Suppressor macrophage (primary cell): ENCODE measurements around the gene SEMA3G.

Experiments used
- DNase-seq, 4 experiments: peaks; one replicate each; pipeline ENCODE4 v3.0.0-alpha.2; 2020 to 2022

SEMA3G gene

DNA sequence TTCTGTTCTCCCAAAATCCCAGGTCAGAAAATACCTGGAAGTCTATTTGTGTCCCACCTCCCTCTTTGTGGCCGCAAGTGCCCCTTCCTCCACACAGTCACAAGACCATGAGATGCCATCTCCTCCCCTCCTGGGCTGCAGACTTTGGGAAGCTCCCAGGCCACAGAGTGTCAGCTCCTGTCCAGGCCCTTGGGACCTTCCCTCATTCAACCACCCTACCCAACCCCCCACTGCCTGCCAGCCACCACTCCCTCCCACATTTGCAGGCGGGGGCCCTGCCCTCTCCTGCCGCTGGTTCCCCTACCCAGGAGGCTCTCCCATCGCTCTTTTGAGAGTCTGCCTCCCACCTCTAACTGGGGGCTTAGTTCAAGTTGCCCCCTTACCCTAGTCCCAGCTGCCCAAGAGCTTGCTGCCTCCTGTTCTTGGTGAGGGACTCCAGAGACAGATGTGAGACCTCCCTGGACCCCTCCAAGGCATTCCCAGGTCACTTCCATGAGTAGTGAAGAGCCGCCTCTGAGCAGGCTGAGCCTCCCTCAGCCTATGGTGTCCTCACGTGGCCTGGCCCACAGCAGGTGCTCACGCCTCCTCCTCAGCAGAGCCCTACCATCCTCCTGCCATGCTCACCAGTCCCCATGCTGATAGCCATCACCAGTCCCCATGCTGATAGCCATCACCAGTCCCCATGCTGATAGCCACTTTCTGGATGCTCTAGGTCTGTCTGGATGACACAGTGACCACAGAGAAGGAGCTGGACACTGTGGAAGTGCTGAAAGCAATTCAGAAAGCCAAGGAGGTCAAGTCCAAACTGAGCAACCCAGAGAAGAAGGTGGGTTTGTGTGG is 34.4 kb upstream of the SEMA3G start:
- DNase-seq, result no peak

DNA sequence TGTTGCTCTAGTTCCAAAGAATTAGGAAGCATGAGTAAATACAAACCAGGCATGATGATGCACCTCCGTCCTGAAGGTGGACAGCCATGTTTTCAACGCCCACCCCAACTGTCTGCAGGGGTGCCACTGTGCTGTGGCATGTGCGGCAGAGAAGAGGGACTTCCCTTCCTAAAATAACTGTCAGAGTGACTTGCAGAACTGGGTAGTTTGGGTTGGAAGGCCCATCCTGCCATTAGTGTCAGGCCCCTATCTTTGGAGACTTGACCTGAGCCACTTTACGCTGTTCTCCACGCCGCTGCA is 32.8 kb upstream of the SEMA3G start:
- peak in 3 of 4 experiments; percentile 52 to 57 (median 53) for DNase-seq

DNA sequence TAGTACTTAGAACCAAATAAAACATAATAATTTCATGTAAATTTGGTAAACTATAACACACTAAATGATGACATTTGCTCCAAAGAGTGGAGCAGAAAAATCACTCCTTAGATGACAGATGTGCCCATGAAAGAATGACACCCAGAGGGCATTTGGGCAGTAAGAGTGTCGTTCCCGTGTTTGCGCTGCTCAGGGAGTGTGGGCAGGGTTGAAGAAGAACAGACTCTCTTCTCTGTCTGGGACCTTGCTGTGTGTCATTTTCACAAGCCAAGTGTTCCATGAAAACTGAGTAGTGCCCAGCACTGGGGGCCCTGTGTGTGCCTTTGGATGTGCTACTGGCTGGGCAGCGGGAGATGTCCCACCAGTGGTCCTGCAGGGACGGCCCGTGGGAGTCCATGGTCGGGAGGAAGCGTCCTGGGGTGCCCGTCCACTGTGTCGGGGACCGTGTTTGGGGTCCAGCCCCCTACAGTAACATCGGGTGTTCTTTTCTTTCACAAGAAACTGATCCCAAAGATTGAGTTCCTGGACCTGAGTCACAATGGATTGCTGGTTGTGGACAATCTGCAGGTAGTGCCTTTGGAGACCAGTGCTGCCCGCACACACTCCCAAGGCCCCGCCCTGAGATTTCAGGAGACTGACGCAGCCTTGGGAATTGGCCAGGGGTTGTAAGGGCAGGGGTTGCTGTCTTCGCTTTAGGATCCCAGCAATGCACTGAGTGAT is 32.3 kb upstream of the SEMA3G start:
- DNase-seq, result no peak

DNA sequence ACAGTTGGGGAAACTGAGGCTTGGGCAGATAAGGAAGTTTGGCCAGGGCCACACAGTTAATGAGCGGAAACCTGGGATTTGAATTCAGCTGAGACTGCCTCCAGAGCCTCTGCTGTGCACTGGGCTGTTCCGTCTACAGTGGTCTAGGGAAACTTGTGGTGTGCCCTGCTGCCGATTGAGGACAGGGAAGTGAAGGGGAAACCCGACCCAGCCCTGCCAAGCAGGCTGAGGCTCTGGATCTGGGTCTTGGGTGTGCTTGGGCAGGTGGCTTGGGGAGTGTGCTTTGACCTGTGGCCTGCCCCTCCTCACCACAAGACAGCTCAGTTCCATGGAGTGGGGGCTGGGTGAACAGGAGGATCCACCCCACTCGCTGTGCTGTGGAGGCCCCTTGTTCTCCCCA is 28.1 kb upstream of the SEMA3G start:
- peak; percentile 39 to 68 (median 62) for DNase-seq

DNA sequence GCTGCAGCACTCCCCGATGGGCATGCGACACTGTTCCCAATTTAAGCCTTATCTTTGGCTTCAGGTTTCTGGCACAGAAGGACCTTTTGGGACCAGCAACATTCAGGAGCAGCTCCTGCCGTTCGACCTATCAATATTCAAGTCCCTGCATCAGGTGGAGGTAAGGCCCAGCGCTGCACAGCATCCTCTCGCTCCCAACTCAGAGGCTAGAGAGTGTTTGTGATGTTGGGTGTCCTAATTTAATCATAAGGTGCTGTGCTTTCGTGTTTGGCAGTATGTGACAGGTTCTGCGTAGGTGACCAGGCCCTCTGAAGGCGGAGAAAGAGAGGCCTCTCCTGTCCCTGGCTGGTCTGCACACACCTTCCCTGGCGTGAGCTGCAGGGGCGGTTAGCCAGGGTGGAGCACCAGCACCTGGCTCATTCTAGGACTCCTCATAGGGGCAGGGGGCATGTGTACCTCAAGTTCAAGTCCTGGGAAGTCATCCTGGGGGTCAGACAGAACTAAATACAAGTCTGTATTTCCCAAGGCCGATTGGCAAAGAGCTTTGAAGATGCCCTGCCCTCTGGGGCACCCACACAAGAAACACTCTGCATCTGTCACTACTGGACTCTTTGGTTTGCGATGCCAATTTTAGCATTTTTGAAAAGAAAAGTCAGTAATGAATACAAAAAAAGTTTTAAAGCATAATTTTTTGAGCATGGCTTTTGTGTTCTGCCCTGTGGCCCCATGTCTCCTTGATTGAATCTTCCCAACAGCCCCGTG is 27.5 kb upstream of the SEMA3G start:
- peak; percentile 44 to 77 (median 70) for DNase-seq

DNA sequence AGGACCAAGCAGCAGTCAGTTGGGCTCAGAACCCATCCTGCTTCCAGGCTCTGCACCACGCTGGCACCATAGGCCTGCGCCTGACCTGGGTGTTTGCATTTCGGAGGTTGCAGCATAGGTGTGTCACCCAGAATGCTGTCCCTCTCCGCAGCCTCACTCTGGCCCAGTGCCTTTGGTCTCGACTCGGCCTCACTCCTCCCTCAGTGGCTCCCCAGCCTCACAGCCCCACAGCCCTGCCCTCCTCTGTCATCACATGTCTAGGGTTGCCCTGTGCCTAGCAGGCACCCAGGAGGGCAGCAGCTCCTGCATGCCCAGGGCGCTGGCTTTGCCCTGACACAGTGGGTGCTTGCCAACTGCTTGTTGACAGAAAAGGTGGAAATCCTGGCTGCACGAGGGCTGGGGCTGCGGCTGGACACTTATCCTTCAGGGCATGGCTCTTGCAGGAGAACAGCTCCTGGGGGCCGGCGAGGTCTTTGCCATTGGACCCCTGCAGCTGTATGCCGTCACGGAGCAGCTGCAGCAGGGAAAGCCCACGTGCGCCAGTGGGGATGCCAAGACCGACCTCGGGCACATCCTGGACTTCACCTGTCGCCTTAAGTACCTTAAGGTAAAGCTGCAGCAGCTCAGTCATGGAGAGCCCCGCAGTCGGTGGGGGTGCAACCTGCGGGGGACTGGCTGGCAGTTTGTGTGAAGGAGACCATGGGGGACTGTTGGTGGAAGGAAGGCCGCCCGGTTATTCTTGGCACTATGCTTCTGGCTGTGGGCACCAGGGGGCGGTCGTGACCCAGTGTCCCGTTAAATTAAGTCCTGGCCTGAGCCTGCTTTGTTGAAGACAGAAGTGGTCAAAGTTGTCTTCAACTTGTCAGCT is 26.7 kb upstream of the SEMA3G start:
- DNase-seq, result peak; percentile 89 to 93 (median 92)

DNA sequence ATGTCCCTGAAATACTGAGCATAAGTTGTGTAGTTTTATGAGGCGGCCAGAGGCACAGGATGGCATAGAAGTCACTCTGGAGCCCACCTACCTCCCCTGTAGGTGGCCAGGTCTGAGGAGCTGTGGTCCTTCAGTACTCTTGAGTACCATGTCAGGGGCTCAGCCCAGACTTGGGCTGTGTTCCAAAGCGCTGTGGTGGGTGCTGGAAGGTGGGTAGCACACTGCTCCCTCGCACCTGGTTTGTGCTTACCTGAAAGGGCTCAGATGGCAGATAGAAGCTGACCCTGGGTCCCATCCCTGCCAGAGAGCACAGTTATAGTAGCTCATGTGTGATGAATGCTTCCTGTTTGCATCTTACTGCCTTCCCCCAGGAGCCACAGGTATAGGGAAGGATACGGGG is 26.0 kb upstream of the SEMA3G start:
- no peak for DNase-seq

DNA sequence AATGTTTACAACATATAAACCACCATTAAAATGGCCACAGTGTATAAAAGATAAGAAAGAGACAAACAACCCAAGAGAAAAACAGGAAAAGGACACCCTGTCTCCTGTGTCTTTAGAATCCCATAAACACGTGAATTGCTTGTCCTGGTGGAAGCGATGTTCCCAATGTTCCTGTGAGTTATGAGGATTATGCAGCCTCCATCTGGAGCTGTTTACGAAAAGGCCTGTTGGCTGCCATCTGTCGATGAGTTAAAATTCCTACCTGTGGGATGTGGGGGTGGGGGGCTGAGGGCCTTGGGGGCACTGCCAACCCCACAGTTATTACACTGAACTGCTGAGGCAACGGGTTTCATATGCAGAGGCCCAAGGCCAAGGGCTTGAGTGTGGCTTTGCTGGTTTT is 24.1 kb upstream of the SEMA3G start:
- DNase-seq, result no peak

DNA sequence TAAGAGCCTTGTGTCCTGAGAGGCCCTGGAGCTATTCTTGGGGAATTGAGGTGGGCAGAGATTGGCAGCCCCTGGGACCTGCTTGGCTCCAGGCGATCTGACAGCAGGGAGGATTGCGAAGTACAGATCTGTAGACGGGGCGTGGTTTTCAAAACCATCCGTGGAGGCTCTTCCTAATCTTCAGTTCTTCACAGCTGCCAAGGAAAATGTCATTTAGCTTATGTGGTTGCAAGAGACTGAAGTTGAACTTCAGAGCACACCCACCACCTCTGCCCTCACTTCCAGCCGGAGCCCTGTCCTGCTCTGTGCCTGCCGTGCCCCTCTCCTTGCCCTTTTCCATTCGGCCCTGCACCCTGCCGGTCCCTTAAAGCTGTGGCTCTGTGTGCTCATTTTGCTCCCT is 23.4 kb upstream of the SEMA3G start:
- DNase-seq, result peak; percentile 24 to 58 (median 43)

DNA sequence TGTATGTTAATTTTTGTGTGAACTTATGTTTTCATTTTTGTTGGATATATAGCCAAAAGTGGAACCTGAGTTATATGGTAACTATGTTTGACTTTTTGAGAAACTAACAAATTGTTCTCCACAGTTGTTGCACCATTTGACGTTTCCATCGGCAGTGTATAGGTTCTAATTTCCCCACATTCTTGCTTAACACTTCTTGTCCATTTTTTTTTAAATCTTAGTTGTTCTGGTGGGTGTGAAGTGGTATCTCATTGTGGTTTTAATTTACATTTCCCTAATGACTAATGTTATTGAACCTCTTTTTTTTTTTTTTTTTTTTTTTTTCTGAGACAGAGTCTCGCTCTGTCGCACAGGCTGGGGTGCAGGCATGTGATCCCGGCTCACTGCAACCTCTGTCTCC is 18.5 kb upstream of the SEMA3G start:
- DNase-seq, result peak in 3 of 4 experiments; percentile 1 to 64 (median 43)

DNA sequence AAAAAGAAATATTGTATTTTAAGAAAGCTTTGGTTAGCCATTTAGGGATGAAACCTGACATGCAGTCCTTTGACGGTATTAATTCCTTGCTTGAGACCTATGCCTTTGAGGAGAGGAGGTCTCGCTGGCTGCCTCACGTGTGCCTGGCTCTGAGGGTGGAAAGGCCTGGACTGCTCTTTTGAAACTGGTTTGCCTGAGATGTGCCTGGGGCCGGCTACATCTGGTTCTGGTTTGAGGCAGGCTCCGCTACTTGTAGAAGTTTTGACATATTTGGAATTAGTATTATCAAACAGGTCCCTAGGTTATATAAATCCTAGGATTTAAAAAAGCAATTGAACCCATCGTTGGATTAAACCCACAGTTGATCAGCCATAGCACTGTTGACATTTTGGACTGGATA is 17.0 kb upstream of the SEMA3G start:
- no peak for DNase-seq

DNA sequence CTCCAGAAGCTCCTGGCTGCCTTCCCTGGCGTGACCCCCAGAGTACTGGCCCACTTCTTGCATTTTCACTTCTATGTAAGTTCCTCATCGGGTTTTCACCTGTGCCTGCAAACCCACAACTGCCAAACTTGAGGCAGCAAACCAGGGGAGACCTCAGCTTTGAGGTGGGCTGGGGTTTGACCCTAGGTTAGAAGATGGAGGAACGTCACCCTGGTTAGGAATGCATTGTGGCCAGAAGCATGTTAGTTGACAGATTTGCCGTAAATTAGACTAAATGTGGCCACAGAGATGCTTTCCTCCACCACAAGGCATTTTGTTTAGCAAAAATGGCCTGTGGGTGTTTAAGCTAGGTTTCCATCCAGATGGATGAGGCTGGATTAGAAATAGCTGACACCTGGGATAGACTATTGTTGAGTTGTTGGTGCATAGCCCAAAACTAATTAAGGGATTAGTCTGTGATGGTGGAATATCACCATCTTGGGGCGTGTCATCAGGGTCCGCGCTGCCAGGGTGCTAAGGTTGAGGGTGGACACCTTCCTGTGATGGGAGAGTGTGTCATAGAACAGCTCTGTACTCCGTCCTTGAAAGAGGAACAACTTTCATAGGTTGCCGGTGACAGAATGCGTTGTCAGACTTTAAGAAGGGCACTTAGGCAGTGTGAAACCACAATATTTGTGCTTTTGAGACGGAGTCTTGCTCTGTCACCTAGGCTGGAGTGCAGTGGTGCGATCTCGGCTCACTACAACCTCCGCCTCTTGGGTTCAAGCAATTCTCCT is 14.1 kb upstream of the SEMA3G start:
- no peak for DNase-seq

DNA sequence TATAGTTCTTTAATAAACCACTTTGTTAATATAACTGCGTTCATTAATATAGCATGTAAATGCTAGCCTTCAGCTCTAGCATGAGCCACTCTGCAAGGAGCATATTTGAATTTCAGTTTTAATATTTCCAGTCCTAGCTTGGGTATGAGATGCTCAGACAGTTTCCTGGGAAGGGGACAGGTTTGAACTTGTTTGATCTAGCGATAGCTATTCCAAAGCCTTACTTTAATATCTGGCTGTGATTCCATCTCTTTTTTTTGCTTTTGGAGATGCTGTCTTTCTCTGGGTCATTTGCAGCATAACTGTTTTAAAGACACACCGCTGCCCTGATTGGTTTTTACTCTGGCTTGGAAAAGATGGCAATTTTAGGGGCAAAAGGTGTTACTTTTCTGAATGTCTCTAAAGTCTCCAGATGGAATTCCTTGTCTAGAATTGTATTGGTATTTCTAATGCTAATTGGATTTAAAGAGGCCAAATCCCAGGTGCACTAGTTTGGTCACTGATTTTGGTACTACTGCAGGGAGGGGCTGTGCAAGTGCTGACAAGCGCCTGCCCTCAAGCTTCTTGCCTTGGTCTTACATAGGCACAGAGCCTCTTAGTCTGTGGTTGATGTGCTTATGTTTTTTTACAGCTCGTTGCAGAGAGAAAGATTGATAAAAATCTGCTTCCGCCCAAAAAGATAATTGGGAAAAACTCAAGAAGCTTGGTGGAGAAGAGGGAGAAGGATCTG is 13.3 kb upstream of the SEMA3G start:
- DNase-seq, result no peak

DNA sequence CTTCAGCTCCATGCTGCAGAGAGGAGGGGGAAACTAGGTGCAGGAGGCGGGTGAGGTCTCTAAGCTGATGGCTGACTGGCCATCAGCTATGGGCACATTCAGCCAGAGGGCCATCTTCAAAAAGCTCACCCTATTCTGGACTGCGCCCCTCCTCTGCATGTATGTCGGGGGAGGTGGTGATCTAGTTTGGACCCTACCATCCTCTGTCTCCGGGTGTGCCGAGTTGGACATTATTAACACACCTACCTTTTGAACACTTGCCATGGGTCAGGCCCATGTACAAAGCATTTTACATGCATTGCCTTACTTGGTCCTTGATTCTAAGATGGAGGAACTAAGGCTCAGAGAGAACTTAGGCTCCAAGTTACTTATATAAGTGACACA is 11.9 kb upstream of the SEMA3G start:
- no peak for DNase-seq

DNA sequence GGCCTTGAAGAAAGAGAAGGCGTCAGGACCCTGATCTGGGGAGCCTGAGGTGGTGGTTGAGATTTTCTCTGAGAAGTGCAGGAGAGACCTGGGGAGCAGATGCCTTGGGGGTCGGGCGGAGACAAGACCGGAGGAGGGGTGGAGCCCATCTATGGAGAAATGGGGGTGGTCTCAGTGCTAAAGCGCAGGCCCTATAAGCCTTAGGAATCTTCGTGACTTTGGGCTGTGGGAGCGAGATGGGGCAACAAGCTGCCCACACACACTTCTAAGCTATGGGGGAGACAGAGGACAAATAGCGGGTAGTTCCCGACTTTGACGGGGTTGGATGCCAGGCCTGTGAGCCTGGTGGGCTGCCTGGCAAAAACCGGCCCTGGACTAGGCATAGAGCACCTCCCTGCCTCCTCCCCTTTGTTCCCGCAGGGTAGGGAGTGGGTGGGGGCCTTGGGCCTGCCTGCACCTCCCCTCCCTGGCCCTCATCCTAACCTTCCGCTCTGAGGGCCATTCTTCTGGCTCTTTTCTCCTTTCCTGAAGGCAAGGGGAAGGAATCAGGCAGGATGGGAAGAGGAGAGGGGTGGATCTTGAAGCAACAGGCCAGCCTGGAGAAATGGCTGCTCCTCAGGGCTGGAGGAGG is 11.4 kb upstream of the SEMA3G start:
- peak in 1 of 4 experiments; percentile 36 for DNase-seq

DNA sequence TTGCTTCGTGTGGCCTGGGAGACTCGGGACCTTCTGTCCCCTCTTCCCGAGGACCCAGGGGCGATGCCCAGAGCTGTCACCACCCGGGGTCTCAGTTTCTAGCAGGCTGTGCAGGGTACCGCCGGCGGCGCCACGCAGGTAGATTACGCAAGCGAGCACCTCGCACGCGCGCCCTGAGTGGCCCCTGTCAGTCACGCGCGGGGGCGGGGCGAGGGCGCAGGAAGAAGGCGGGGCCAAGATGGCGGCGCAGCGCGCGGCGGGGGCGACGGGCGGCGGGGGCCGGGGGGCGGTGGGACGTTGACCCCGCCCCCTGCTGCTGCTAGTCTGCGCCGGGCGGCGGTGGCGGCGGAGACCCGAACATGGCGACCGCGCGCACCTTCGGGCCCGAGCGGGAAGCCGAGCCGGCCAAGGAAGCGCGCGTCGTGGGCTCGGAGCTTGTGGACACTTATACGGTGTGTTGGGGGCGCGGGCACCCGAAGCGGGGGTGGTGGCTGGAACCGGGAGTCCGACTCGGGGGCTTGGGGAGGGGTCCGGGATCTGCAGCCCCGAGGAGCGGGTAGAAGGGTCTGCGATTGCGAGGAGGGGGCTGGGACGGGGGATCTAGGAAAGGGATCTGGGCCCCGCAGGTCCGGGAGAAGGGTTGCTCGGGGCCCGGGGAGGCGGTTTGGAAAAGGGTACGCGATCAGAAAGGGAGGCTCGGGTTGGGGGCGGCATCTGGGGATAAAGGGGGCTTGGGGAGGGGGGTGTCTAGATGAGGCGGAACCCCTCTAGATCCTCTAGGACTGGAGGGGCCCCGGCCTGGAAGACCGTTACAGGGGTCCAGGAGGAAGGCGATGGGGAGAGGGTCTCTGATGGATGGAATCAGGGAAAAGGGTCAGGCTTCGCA is 10.6 kb upstream of the SEMA3G start, which contains the start of gene NISCH:
Gene NISCH (plus strand): TSS at position 322 of the 886 bp plus-strand sequence. CDS start 38 bp downstream, at position 360.
- peak; percentile 83 to 97 (median 91) for DNase-seq

DNA sequence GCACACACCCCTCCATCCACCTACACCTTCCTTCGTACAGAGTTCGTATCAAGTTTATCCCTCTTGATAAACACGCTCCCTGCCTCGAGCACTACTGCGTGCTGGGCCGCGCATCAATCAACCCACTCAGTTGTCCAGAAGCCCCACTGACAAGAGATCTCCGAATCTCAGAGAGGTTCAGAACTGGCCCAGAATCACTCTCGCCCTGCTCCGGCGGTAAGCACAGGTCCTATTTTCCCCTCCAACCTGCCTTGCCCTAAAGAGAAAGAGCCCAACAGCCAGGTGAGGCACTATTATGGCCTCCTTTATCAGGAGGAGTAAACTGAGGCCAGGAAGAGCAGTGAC is 10.0 kb upstream of the SEMA3G start:
- no peak for DNase-seq

DNA sequence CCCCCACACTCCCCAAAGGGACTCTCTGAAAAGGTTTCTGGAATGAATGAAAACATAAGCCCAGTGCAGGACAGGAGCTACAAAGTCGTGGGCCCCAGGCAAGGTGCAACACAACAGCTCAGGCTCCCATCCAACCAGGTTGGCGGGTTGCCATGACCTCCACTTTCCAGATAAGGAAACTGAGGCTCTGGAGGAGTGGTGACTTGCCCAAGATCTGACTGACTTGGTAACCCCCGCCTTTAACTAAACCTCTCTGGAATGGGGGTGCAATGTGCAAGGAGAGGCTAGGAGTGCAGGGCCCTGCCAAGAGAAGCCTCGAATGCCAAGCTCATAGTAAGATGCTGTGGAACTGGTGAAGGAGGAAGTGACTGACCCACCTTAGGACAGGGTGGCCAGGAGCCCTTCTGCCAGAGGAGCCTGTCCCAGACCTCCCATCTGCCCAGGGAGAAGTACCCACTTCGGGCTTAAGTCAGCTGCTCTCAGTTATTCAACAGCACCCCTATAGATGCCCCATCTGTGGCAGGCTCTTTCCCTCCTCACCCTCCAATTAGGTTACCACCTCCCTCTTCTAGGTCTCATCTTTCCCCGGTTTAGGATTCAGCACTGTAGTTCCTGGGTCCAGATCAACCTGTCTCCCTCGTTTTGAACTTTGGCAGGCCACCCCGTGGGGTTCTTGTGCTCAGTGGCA is 9.5 kb upstream of the SEMA3G start:
- no peak for DNase-seq
